PC-3 (cell line): ENCODE data around the gene LILRA6. TPM values are rescaled to one million over a fixed set of nuclear protein-coding genes. Genes with fewer than 3 reads are reported as not detected.

Experiments used
- ATAC-seq: fragments of 200-7000 bp; cut with Tn5 transposase; 2 replicates; pipeline ENCODE4 v1.9.1; 2020; ENCODE audit warnings: mild to moderate bottlenecking, moderate library complexity
- BruUV-seq: library from RNA; stranded (reverse); fragments of 400-500 nt; replicated peaks from 2 replicates; lab custom pipeline; 2021; lab: Mats Ljungman, UMichigan
- CTCF ChIA-PET: fragments of 300-600 bp; sonication (Branson Sonifier 250); formaldehyde crosslinking; loops from one replicate; lab custom pipeline; 2022; ENCODE audit warnings: antibody characterized with exemption; lab: Charles Lee
- POLR2A ChIA-PET: fragments of 300-600 bp; sonication (Branson Sonifier 250); formaldehyde crosslinking; loops from one replicate; lab custom pipeline; 2022; ENCODE audit warnings: antibody characterized with exemption; ENCODE audit not compliant: unreplicated experiment; lab: Charles Lee
- DNase-seq: peaks from one replicate; pipeline ENCODE4 v3.0.0-alpha.2; 2015
- H2AFZ ChIP-seq: fragments of 300-600 bp; sonication (generic); 2 replicates; pipeline ENCODE4 v1.6.0; 2016; ENCODE audit warnings: antibody characterized with exemption, low read length
- H3F3A ChIP-seq: fragments of 300-600 bp; sonication (generic); one replicate; pipeline ENCODE4 v1.6.0; 2017; ENCODE audit warnings: antibody characterized with exemption, low read length, control low read depth, mild to moderate bottlenecking; ENCODE audit not compliant: unreplicated experiment
- H3K27ac ChIP-seq: fragments of 300-600 bp; sonication (generic); 2 replicates; pipeline ENCODE4 v1.5.1; 2016; ENCODE audit warnings: mild to moderate bottlenecking, low read length
- H3K27me3 ChIP-seq: fragments of 300-600 bp; sonication (generic); 2 replicates; pipeline ENCODE4 v1.6.1; 2016; ENCODE audit warnings: low read length, mixed read lengths
- H3K36me3 ChIP-seq: fragments of 300-600 bp; sonication (generic); 2 replicates; pipeline ENCODE4 v1.6.1; 2016; ENCODE audit warnings: low read depth, mixed run types, low read length, mixed read lengths
- H3K4me1 ChIP-seq: fragments of 300-600 bp; sonication (generic); 2 replicates; pipeline ENCODE4 v1.5.1; 2016; ENCODE audit warnings: low read length; ENCODE audit not compliant: insufficient read depth
- H3K4me2 ChIP-seq: fragments of 300-600 bp; sonication (generic); 2 replicates; pipeline ENCODE4 v1.6.0; 2016; ENCODE audit warnings: low read length
- H3K4me3 ChIP-seq: fragments of 300-600 bp; sonication (generic); 2 replicates; pipeline ENCODE4 v1.5.1; 2016; ENCODE audit warnings: mild to moderate bottlenecking, low read length, mixed read lengths
- H3K79me2 ChIP-seq: fragments of 300-600 bp; sonication (generic); 2 replicates; pipeline ENCODE4 v1.6.1; 2017; ENCODE audit warnings: low read length, mixed read lengths
- H3K9ac ChIP-seq: fragments of 300-600 bp; sonication (generic); 2 replicates; pipeline ENCODE4 v1.6.0; 2016; ENCODE audit warnings: mild to moderate bottlenecking, low read length
- H3K9me2 ChIP-seq: fragments of 300-600 bp; sonication (generic); replicated peaks from 2 replicates; pipeline ENCODE4 v1.6.1; 2016; ENCODE audit warnings: mixed run types, low read length, mixed read lengths
- H3K9me3 ChIP-seq: fragments of 300-600 bp; sonication (generic); 2 replicates; pipeline ENCODE4 v1.6.1; 2016; ENCODE audit warnings: low read length, mixed read lengths
- H4K20me1 ChIP-seq: fragments of 300-600 bp; sonication (generic); 2 replicates; pipeline ENCODE4 v1.6.1; 2016; ENCODE audit warnings: low read length, mixed read lengths
- EZH2 ChIP-seq: fragments of 300-600 bp; sonication (generic); IDR thresholded peaks from one replicate; pipeline ENCODE4 v1.6.1; 2017; ENCODE audit warnings: antibody characterized with exemption, mild to moderate bottlenecking, low read length; ENCODE audit not compliant: unreplicated experiment
- EZH2phosphoT487 ChIP-seq: fragments of 300-600 bp; sonication (generic); IDR thresholded peaks from 2 replicates; pipeline ENCODE4 v1.6.1; 2018; ENCODE audit warnings: mild to moderate bottlenecking, antibody characterized with exemption, low read length, borderline replicate concordance
- intact Hi-C: fragments of 100-400 bp; cut with micrococcal nuclease; formaldehyde crosslinking; loops from 2 replicates; pipeline ENCODE4 v1.9.0; 2023
- total RNA-seq: library from RNA; depleted of rRNA; stranded (reverse); fragments of >200 nt; gene quantifications from 2 replicates; pipeline ENCODE4 v1.2.3, GENCODE V29; 2014
- TF ChIP-seq, protein P1 (sequence below): fragments of 300-600 bp; sonication (generic); conservative IDR thresholded peaks from 2 replicates; pipeline ENCODE4 v1.5.1; 2017; ENCODE audit warnings: antibody characterized with exemption, low read depth, mild to moderate bottlenecking, low read length

The LILRA6 gene
- total RNA-seq, 1 experiment from 2014 or later, result not detected

DNA sequence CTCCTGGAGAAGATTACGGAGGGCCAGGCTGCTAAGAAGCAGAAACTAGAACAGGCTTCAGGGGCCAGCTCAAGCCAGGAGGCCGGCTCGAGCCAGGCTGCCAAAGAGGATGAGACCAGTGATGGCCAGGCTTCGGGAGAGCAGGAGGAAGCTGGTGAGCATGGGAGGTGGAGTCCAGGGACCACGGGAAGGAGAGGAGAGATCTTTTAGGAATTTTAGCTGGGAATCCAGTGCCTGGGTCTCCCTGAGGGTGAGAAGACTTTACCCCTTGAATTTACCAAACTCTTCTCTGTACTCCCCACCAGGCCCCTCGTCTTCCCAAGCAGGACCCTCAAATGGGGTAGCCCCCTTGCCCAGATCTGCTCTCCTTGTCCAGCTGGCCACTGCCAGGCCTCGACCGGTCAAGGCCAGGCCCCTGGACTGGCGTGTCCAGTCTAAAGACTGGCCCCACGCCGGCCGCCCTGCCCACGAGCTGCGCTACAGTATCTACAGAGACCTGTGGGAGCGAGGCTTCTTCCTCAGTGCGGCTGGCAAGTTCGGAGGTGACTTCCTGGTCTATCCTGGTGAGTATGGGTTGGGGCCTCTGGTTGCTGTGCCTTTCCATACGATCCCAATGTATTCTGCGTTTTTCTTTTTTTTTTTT, 50.7 kb downstream of the LILRA6 start:
- peak overlapping the region; percentile 91 for H3K9ac ChIP-seq
- peak overlapping the region; percentile 89; the same call in 1 of the 2 replicates for H3K27ac ChIP-seq
- ChIA-PET POLR2A (interaction anchor here (0.6 to 3.5 kb wide), 6 partner anchors 8 to 1184 kb away, joined by 3 to 25 read pairs (median 18); partner anchors contain the start of gene CNOT3), CTCF (interaction anchor here (0.7 kb wide), 1 partner anchor 23 kb away, joined by 3 read pairs; no protein-coding TSS in a partner anchor)
- peaks cover 16% of the 10 kb centered on the region; the same call in 1 of the 2 replicates for H3K36me3 ChIP-seq
- no peak for TF ChIP-seq EZH2
- TF ChIP-seq, protein P1, sequence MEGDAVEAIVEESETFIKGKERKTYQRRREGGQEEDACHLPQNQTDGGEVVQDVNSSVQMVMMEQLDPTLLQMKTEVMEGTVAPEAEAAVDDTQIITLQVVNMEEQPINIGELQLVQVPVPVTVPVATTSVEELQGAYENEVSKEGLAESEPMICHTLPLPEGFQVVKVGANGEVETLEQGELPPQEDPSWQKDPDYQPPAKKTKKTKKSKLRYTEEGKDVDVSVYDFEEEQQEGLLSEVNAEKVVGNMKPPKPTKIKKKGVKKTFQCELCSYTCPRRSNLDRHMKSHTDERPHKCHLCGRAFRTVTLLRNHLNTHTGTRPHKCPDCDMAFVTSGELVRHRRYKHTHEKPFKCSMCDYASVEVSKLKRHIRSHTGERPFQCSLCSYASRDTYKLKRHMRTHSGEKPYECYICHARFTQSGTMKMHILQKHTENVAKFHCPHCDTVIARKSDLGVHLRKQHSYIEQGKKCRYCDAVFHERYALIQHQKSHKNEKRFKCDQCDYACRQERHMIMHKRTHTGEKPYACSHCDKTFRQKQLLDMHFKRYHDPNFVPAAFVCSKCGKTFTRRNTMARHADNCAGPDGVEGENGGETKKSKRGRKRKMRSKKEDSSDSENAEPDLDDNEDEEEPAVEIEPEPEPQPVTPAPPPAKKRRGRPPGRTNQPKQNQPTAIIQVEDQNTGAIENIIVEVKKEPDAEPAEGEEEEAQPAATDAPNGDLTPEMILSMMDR, result no peak
- H4K20me1 ChIP-seq, result no peaks in the 10 kb centered on the region
- BruUV-seq, result no TSS peak
- intact Hi-C loops, result loop anchor here (2.0 kb wide), 1 partner anchor 33 kb away; the partner anchor contains the start of gene LENG1
- DNase-seq (no peak), ATAC-seq (no peak)
- H3K79me2 ChIP-seq, result peaks cover 44% of the 10 kb centered on the region
- peak overlapping the region; percentile 83 for H3K4me2 ChIP-seq
- H3F3A ChIP-seq, result no peaks in the 10 kb centered on the region
- H3K9me3 ChIP-seq, result no peaks in the 10 kb centered on the region
- H3K9me2 ChIP-seq, result no peaks in the 10 kb centered on the region
- H3K4me1 ChIP-seq, result peaks cover 19% of the 10 kb centered on the region
- peak overlapping the region; percentile 74 for H3K4me3 ChIP-seq
- peak overlapping the region; percentile 87 for H2AFZ ChIP-seq
- H3K27me3 ChIP-seq, result no peaks in the 10 kb centered on the region

DNA sequence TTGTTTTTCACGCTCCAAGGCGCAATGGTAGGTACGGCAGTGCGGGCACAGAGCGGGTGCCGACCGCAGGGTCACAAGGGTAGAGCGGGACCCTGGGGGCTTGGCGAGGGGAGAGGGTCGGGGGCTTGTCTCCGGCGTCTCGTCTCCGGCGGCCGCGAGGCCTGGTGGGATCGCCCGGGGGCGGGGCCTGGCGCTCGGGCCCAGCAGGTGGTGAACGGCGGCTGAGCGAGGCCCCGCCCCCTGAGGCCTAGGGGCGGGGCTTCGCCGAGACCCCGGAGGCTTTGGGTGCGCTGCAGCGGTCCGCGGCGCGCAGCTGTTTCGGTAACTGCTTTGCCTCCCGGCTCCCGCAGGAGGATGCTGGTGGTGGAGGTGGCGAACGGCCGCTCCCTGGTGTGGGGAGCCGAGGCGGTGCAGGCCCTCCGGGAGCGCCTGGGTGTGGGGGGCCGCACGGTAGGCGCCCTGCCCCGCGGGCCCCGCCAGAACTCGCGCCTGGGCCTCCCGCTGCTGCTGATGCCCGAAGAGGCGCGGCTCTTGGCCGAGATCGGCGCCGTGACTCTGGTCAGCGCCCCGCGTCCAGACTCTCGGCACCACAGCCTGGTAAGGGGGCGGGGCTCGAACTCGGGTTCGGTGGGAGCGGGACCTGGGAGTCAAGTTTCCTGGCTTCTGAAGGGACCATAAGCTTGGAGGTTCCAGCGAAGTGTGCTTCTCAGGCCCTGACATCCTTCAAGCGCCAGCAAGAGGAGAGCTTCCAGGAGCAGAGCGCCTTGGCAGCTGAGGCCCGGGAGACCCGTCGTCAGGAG, 51.4 kb downstream of the LILRA6 start, which contains the start of gene TSEN34:
TSS of gene TSEN34 (plus strand) at position 298 of the 800 bp plus-strand sequence. CDS start at position 355, 57 bp downstream.
- intact Hi-C loops, result loop anchor here (2.0 kb wide), 1 partner anchor 32 kb away; the partner anchor contains the start of gene LENG1
- Histone ChIP-seq H3K79me2 (peaks cover 51% of the 10 kb centered on the region), H3K9ac (peak within 1 kb of the TSS; percentile 91), H2AFZ (peak within 1 kb of the TSS; percentile 87), H3K4me2 (peak within 1 kb of the TSS; percentile 83), H3K9me2 (no peaks in the 10 kb centered on the region), H3K27ac (peak within 1 kb of the TSS; percentile 89), H3K4me1 (peaks cover 19% of the 10 kb centered on the region), H3K4me3 (peak within 1 kb of the TSS; percentile 74), H3F3A (no peaks in the 10 kb centered on the region), H4K20me1 (no peaks in the 10 kb centered on the region), H3K9me3 (no peaks in the 10 kb centered on the region), H3K27me3 (no peaks in the 10 kb centered on the region), H3K36me3 (peaks cover 23% of the 10 kb centered on the region; the same call in 1 of the 2 replicates)
- DNase-seq (peak; percentile 92), ATAC-seq (peak; percentile 27)
- CTCF ChIA-PET, result no interaction called here
- TF ChIP-seq EZH2, result no peak
- TF ChIP-seq, protein P1, result no peak
- no peak for TF ChIP-seq EZH2phosphoT487
- POLR2A ChIA-PET, result interaction anchor here (0.6 to 3.5 kb wide), 8 partner anchors 9 to 1185 kb away, joined by 3 to 25 read pairs (median 4); partner anchors contain the start of genes CNOT3 and RPS9
- BruUV-seq, result TSS peak; percentile 49
